NCI-H1930 (cell line): Measurements from ENCODE around the gene C19orf25.
A peak's percentile ranks its signal among the peaks of the same experiment; 100 is the strongest.
"Not testable (repeated sequence)": the region's sequence is repeated elsewhere in the genome, so short reads cannot be mapped to it uniquely, and the experiment has no call there.

Experiments
- DNase-seq, 2 experiments: peaks; one replicate each; lab custom pipeline; 2025; lab: John Stamatoyannopoulos, UW

The C19orf25 gene

GRCh38 chr19:1449467-1450442, 29.3 kb downstream of the C19orf25 start, which contains the start of gene APC2:
Gene APC2, plus strand, starts transcription at chr19:1450121. Its CDS starts 2,881 bp downstream, at chr19:1453002.
- DNase-seq = peak; percentile 81 to 89

GRCh38 chr19:1447944-1448343, 31.1 kb downstream of the C19orf25 start:
- DNase-seq = no peak

GRCh38 chr19:1447504-1447903, 31.5 kb downstream of the C19orf25 start:
- DNase-seq = no peak

- peak; percentile 23 to 44 for DNase-seq
Observed at GRCh38 chr19:1446713-1447481, 32.1 kb downstream of the C19orf25 start.

GRCh38 chr19:1445932-1446712, 32.9 kb downstream of the C19orf25 start:
- peak in 1 of 2 experiments; percentile 73 for DNase-seq

GRCh38 chr19:1445185-1445931, 33.7 kb downstream of the C19orf25 start:
- peak in 1 of 2 experiments; percentile 61 for DNase-seq

GRCh38 chr19:1441677-1442438, 37.2 kb downstream of the C19orf25 start:
- no peak for DNase-seq

- no peak for DNase-seq
Observed at GRCh38 chr19:1441022-1441426, 38.0 kb downstream of the C19orf25 start.

GRCh38 chr19:1440418-1440801, 38.6 kb downstream of the C19orf25 start:
- DNase-seq = no peak

GRCh38 chr19:1439525-1440417, 39.2 kb downstream of the C19orf25 start:
- not testable (repeated sequence) for DNase-seq

- no peak for DNase-seq
Observed at GRCh38 chr19:1438933-1439354, 40.1 kb downstream of the C19orf25 start.

- peak; percentile 82 to 91 for DNase-seq
Observed at GRCh38 chr19:1438035-1438932, 40.7 kb downstream of the C19orf25 start, which contains the start of gene RPS15. Gene RPS15, plus strand, starts transcription at chr19:1438396. Its CDS starts 30 bp downstream, at chr19:1438426.

- no peak for DNase-seq
Observed at GRCh38 chr19:1437609-1438008, 41.4 kb downstream of the C19orf25 start.

GRCh38 chr19:1435378-1435989, 43.5 kb downstream of the C19orf25 start:
- no peak for DNase-seq

- DNase-seq = no peak
Observed at GRCh38 chr19:1434577-1435060, 44.4 kb downstream of the C19orf25 start.

GRCh38 chr19:1434040-1434366, 45.0 kb downstream of the C19orf25 start:
- DNase-seq = no peak
